SK-N-MC (cell line): ENCODE data around the gene MYH9.

ENCODE experiments used
- EZH2 ChIP-seq: fragments of 200-600 bp; sonication (generic); IDR thresholded peaks from one replicate; pipeline ENCODE4 v1.6.1; 2017; ENCODE audit warnings: antibody characterized with exemption
- FOXP2 ChIP-seq: optimal IDR thresholded peaks from 2 replicates; pipeline ENCODE3; 2011; ENCODE audit warnings: mild to moderate bottlenecking, moderate library complexity; ENCODE audit not compliant: insufficient read depth; ENCODE audit errors: extremely low read length, control extremely low read depth
- POLR2AphosphoS5 ChIP-seq: IDR thresholded peaks from 2 replicates; pipeline ENCODE4 v1.6.1; 2012; ENCODE audit warnings: mild to moderate bottlenecking, low read depth, low read length, borderline replicate concordance

DNA sequence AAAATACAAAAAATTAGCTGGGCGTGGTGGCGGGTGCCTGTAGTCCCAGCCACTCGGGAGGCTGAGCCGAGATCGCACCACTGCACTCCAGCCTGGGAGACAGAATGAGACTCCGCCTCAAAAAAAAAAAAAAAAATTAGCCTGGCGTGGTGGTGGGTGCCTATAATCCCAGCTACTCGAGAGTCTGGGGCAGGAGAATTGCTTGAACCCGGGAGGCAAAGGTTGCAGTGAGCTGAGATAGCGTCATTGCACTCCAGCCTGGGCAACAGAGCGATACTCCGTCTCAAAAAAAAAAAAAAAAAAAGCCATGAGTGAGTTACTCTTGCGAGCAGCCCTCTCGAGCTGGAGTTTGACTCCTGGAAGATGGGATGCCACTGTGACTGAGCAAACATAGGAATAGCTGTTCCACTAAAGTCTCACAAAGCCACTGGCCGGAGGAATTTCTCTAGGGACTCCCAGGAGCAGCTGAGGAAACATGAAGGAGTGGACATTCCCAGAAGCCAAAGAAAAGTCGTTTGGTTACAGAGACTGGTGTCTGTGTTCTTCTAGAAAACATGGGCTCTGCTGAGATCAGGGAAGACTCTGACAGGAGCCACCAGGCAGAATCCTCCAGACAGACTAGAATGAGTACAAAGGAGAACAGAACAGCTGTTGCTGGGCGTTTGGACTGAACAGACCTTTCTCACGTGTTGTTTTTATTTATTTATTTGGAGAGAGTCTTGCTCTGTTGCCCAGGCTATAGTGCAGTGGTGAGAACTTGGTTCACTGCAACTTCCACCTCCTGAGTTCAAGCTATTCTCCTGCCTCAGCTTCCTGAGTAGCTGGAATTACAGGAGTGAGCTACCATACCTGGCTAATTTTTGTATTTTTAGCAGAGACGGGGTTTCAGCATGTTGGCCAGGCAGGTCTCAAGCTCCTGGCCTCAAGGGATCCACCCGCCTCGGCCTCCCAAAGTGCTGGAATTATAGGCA lies 32.4 kb upstream of the MYH9 start:
- TF ChIP-seq POLR2AphosphoS5 (no peak), EZH2 (no peak), FOXP2 (no peak)
